Stimulated activated CD8-positive, alpha-beta memory T cell treated with anti-CD3 and anti-CD28 coated beads, Interleukin-2, amount 100 ng/mL, for 1 hour (primary cell): ENCODE measurements around the gene GRM4.

Experiments
- DNase-seq, 2 donors: peaks; one replicate each; pipeline ENCODE4 v3.0.0-alpha.2; 2020; ENCODE audit warnings: low read depth in 2 of 2

GRM4 gene

GRCh38 chr6:34108176-34108575 is 37.7 kb downstream of the GRM4 start:
- DNase-seq: no peak

GRCh38 chr6:34106900-34107299 is 39.0 kb downstream of the GRM4 start:
- no peak for DNase-seq

DNA sequence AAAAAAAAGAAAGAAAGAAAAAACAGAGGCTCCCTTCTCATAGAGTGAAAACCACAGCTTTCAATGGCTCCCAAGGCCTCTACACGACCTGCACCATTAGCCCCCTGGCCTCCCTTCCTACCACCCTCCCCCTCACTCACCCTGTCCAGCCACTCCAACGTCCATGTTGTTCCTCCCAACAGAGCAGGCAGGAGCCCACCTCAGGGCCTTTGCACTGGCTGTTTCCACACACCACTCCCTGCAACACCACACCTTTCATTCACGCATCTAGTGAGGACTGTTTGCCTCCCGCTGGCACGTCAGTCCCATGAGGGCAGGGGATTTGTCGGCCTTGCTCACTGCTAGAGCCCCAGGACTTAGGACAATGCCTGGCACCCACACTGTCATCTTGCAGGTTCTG is 39.5 kb downstream of the GRM4 start:
- DNase-seq: no peak

DNA sequence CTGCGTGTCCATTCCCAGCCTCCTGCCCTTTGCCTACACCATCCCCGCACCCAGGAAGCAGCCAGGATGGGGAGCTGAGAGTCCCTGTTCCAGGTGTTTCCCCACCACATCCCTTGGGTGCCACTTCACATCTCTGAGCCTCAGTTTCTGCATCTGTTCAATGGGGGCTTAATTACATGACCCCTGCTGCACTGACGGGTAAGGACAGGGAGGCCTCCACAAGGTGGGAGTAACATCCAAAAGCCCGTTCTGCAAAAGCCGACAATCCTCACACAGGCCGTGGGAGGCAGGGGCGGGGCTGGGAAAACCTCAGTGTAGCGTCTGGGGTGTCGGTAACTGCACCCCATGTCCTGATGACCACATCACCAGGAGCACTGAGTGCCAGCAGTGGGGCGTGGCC is 41.3 kb downstream of the GRM4 start:
- no peak for DNase-seq

DNA sequence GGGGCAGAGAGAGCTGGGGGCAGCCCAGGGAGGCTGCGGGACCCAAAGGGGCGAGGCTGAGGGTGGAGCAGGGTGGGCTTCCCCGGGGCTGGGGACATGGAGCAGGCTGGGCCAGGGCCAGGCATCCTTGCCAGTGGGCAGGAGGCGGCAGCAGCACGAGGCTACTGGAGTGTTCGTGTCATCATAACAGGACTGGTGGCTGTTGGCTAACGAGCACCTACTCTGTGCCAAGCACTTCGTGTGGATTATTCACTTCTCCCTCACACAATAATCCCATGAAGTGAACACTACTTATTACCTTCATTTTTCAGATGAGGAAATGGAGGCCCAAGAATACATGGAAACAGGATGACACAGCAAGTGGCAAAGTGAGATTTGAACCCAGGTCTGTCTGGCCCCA is 41.7 kb downstream of the GRM4 start:
- no peak for DNase-seq

GRCh38 chr6:34103321-34103720 is 42.6 kb downstream of the GRM4 start:
- no peak for DNase-seq

GRCh38 chr6:34102696-34103095 is 43.2 kb downstream of the GRM4 start:
- no peak for DNase-seq

DNA sequence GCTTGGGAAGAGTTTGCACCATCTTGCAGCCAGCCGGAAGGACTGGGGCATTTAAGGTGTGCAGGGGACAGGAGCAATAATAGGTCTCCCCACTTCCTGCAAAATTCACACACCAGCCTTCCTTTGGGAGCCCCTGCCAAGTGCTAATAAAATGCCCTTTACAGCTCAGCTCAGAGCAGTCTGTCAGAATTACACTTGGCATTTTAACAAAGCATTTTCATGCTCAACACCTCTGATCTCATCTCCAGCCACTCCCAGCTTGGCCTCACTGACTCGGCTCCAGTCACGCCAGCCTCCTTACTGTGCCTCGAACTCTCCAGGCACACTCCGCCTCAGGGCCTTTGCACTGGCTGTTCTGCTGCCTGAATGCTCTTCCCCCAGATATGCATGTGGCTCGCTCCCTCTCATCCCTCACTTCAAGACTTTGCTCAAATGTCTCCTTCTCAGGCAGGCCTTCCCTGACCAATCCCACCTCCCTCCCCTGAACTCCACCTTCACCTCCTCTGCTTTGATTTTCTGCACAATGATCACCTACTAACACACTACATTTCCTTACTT is 43.7 kb downstream of the GRM4 start:
- no peak for DNase-seq

DNA sequence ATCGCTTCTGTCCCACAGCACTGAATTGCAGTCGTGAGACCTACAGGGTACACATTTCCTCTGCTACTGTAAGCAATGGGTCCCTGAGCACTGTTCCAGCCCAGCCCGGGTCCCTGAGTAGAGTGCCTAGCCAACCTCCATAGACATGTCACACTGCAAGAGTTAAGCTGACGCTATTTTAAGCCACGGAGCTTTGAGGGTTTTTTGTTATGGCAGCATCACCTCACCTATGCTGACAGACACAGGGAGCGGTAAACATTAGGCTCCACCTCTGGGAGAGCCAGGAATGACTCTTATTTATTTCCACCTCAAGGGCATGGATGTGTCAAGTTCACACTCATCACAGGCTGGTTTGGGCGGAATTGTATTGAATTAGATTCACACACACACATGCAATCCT is 45.1 kb downstream of the GRM4 start:
- no peak for DNase-seq

GRCh38 chr6:34099878-34100277 is 46.0 kb downstream of the GRM4 start:
- DNase-seq: no peak

DNA sequence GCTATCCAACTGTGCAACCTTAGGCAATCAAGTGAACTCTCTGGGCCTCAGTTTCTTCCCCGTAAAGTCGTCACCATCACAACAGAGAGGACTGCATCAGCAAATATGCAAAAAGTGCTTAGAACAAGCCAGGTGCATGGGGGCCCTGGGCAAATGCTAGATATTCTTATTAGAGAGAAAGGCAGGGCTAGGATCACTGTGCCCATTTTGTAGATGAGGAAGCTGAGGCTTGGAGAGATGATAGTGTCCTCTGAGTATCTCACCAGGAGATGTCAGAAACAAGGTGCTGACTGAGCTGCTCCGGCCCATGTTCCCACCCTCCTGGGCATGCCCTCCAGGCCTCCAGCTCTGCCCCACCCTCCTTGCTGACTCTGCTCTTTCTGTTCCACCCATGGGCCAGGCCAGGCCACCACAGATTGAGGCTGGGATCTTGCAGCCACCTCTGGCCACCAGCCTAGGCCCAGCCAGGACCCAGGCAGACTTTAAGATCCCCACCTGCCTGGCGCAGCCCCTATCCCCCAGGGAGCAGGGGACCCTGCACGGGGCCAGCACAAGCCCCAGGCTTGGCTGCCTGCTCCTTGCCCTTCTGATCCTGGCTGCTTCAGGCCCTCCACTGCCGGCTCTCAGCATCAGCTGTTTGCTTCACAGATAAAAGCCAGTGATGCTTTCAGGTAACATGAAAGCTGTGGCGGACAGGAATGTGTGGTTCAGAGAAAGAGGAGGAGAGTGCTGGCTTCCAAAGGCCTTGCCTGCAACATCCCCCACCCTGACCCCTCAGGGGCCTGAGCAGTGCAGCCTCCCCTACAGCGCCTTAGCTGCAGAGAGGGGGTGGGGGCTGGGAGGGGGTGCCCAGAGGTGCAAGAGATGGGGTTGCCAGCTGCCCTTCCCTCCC is 47.6 kb downstream of the GRM4 start:
- no peak for DNase-seq

DNA sequence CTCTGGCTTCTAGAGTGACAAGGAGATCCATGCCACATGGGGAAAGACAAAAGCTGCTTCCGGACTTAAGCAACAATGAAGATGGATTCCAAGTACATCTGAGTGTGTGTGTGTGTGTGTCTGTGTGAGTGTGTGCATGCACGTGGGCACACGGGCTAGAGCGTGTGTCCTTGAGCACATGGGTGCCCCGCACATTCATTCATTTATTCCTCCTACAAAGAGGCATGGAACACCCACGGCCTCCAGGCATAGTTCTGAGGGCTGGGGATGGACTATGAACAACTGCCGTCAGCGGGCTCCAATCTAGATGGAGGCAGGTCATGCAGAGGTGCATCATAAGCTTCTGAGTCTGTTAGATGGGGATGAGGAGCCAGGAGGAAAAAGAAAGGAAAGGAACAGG is 49.1 kb downstream of the GRM4 start:
- DNase-seq: no peak

- no peak for DNase-seq
These were observed 49.7 kb downstream of the GRM4 start for GRCh38 chr6:34096193-34096592.

- DNase-seq: no peak
These were observed 50.1 kb downstream of the GRM4 start for GRCh38 chr6:34095741-34096140.

DNA sequence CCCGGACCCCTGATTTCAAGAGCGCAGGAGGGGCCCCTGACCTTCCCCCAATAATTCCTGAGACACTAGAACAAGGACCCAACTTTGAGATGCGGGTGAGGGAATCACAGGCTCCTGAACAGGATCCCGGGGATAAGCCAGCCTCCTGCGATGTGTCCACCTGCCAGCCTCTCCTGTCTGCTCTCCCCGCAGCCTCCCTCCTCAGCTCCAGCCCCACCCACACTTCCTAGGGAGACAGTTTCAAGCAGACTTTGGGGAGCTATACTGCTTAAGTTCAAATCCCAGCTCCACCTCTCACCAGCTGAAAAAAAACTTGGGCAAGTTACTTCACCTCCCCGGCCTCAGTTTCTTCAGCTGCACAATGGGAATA is 50.8 kb downstream of the GRM4 start:
- DNase-seq: no peak

GRCh38 chr6:34094474-34095135 is 51.3 kb downstream of the GRM4 start:
- DNase-seq: no peak

- DNase-seq: no peak
These were observed 51.9 kb downstream of the GRM4 start for GRCh38 chr6:34093854-34094430.

DNA sequence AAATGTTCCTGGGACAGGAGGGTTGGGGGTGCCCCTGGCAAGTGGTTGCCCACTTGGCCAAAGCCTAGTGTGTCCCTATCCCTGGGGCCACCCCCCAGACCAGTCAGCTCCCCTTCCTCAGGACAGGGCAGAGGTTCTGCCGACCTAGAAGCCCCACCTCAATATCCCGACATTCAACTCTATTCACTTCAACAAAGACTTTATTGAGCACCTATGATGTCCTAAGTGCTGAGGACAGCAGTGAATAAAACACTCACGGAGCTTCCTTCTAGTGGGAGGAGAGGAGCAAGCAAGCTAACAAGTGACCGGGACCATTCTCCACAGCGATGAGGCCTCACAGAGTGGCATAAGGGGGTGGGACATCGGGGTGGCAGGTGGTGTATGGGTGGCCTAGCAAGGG is 52.7 kb downstream of the GRM4 start:
- no peak for DNase-seq

DNA sequence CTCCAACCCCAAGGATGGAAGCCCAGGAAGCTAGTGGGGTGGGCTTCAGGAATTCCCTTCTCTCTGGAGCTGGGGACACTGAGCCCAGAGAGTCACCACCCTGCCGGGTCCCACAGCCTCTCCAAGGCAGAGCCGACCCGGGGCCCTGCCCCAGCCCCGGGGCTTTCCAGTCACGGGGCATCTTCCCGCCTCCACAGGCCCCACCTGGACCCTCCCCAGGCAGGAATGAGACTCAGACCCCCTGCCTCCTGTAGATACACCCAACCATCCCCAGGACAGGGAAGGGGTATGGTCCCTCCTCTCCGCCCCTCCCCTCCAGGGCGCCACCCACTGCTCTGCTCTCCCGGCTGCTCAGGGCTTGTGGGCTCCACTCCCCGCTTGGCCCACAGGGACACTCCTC is 53.3 kb downstream of the GRM4 start:
- DNase-seq: no peak

GRCh38 chr6:34090935-34091334 is 55.0 kb downstream of the GRM4 start:
- DNase-seq: no peak

GRCh38 chr6:34090529-34090928 is 55.4 kb downstream of the GRM4 start:
- no peak for DNase-seq

DNA sequence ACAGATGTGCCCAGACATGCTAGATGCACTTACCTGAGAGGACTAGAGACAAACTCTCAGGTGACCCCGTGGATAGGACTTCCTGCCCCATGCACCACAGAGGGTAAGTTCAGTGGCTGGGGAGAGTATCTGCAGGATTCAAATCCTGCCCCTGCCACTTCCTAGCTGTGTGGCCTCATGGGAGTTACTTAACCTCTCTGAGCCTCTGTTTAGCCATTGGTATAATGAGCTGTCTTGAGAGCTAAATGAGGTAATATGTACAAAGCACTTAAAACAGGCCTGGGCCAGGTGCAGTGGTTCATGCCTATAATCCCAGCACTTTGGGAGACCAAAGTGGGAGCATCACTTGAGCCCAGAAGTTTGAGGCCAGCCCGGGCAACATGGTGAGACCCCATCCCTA is 59.3 kb downstream of the GRM4 start:
- DNase-seq: no peak
